ENCODE measurements around the gene PALD1.

DNA sequence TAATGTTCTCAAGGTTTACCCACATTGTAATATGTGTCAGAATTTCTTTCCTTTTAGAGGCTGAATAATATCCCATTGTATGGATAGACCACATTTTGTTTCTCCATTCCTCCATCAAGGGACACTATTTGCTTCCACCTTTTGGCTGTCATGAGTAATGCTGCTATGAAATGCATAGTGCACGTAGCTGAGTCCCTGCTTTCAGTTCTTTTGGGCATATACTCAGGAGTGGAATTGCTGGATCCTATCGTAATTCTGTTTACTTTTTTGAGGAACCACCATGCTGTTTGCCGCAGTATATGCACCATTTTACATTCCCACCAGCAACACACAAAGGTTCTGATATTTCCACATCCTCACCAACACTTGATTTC is 64.0 kb downstream of the PALD1 start:
- TF ChIP-seq POLR2A (IDR thresholded peaks at IDR 0.05) (no peak), EP300 (IDR thresholded peaks at IDR 0.05; ENCODE audit: low read depth) (no peak)
- TF ChIP-seq, protein P1, sequence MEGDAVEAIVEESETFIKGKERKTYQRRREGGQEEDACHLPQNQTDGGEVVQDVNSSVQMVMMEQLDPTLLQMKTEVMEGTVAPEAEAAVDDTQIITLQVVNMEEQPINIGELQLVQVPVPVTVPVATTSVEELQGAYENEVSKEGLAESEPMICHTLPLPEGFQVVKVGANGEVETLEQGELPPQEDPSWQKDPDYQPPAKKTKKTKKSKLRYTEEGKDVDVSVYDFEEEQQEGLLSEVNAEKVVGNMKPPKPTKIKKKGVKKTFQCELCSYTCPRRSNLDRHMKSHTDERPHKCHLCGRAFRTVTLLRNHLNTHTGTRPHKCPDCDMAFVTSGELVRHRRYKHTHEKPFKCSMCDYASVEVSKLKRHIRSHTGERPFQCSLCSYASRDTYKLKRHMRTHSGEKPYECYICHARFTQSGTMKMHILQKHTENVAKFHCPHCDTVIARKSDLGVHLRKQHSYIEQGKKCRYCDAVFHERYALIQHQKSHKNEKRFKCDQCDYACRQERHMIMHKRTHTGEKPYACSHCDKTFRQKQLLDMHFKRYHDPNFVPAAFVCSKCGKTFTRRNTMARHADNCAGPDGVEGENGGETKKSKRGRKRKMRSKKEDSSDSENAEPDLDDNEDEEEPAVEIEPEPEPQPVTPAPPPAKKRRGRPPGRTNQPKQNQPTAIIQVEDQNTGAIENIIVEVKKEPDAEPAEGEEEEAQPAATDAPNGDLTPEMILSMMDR (IDR thresholded peaks at IDR 0.05), result peak in 1 of 5 experiments; percentile 4
